Measurements from ENCODE around the gene THEM5.

Gene THEM5

DNA sequence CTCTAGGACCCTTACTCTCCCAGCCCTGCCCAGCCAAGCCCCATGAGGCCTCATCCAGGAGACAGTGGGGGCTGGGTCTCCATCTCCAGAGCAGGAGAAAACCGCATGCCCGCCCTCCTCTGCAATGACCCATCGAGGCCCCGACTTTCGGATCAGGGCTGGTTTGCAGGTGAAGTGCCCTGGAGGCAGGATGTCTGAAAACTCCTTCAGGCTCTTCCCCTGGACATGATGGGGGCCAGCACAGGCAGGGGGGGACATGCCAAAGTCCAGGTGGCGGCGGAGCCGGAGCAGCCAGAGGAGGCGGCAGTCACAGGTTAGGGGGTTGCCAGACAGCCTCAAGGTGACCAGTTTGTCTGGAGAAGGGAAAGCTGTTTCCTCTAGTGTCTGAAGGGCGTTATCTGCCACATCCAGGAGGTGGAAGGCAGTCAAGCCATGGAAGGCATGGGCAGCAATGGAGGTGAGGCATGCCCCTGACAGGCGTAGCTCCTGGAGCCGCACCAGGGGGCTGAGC, 52.1 kb downstream of the THEM5 start:
- no peak for DNase-seq (ENCODE audit: low read depth, low spot score)

DNA sequence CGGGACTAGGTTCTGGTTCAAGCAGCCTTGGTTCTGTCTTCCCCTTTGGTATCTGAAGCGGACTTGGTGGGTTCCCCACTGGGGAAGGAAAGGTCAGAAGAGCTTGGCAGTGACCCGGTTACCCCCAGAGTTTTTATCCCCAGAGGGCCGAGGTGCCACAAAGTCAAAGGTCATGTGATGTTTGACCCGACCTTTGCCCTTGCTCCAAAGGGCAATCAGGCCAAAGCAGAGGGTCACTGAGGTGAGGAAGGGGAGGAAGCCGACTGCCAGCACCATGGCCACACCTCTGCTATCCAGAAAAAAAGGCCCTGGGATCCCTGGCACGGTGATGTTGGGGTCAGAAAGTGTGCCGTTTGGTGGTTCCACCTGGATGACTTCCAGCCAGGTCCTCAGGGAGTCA, 52.7 kb downstream of the THEM5 start:
- no peak for DNase-seq (ENCODE audit: low read depth, low spot score)

DNA sequence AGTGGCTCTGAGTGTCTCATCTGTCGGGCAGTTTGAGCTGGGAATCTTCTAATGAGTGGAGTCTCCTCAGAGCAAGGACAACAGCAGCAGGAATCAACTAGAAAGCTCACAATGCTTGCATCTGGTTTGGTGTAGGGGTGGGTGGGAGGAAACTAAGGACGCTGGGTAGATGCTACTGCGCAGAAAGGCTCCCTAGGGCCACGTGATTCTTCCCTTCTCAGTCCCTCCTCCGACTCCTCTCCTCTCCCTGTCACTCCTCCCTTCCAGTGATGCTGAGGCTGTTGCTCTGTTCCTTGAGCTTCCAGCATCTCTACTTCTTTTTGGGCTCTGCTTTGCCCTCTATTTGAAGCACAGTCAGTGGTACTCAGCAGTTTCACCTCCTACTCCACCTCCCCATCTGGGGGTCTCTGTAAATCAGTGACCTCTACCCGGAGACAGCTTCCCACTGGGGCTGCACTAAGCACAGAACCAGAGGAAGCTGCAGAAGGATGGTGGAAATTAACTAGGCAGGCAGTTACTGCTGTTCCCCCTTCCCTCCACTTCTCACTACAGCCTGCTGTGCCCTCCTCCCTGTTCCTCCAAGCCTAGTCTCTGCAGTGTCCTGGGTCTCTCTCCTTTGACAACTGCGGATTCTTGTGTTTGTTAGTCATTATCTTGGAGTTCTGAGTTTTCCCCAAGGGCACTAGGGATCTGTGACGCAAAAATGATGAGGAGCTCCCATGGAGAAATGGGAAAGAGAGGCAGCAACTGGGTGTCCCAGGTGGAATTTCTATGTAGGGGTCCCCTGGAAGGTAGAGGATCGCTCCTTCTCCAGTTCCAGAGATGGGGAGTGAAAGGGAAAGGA, 54.1 kb downstream of the THEM5 start:
- no peak for DNase-seq (ENCODE audit: low read depth, low spot score)

DNA sequence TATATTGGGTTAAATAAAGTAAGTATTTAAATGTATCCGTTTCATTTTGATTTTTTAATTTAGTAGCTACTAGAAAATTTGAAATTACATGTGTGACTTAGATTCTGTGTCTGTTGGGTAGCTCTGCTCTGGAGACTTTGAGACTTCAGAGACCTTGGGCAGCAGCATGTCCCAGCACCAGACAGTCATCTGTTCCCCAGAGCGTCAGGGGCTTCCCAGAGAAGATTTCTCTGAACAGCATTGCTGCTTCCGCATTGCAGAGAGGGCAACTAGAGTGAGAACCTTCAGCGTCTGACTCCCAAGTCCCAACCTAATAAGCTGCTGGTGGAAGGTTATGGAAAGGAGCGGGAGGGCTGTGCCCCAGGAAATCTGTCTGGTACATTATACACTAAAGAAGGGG, 54.9 kb downstream of the THEM5 start:
- no peak for DNase-seq (ENCODE audit: low read depth, low spot score)

All from brain pericyte (primary cell).